ENCODE measurements around the gene CABP2. TPM values are rescaled to one million over a fixed set of nuclear protein-coding genes. Genes with fewer than 3 reads are reported as not detected.

CABP2 gene
- polyA plus RNA-seq, 4 donors: not detected

DNA sequence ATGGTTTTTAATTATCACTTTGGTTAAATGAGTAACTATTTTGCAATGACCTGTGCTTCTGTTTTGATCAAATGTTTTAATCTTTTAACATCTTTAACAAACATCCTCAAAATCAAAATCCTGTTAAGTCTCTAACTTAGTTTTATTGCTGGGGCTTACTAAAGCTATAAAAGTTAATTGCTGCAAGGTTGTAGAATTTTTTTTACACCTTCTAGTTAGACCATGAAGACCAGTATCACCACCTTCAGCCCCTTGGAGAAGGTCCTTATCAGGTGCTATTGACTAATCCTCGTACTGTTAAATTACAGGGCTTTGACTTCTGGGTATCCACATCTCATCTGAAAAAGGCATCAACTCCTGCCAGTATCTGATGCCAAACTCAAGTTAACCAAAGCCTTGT, 12.3 kb upstream of the CABP2 start:
- no peak for FAIRE-seq
- peak overlapping the region in 1 of 3 donors; percentile 34 for H3K27ac ChIP-seq (ENCODE audit: low read depth in 1 of 3, low read length in 2 of 3)
- DNase-seq: peak; percentile 26 to 68

DNA sequence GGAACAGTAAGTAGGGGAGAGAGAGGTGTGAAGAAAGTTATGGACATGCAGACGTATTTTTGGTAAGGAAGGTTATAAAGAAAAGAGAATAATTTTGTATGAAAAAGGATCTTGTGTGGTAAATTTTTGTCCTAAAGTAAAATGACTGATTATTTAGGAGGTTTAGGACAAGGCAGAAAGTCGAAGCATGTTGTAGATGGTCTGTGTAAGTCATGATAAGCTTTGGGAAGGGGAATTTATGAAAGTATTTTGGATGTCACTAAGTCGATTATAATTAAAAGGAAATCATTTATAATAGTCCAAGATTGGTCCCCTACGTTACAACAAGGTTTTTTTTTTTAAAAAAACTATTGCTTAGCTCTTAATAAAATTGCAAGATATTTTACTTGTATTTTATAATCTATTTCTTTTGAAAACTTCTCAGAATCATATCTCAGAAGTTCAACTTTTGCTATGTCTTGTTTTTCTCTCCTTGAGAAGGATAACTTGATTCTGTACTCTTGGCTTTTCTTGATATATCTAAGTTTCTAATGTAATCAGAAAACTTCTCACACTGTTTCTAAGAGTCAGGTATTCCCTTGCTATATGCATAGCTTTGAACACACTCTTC, 10.9 kb upstream of the CABP2 start:
- Histone ChIP-seq H3K9me3 (ENCODE audit: control insufficient read depth in 2 of 2, insufficient read depth in 1 of 2, low read depth in 1 of 2, low read length in 1 of 2) (peaks cover 0 to 14% of the 10 kb centered on the region in 2 donors), H3K4me3 (ENCODE audit: low read depth in 1 of 3, low read length in 3 of 3) (no peak overlapping the region), H3K27me3 (ENCODE audit: control insufficient read depth in 3 of 3, insufficient read depth in 3 of 3, low read length in 3 of 3) (no peaks in the 10 kb centered on the region), H3K27ac (ENCODE audit: low read depth in 1 of 3, low read length in 2 of 3) (no peak overlapping the region), H3K4me1 (ENCODE audit: control insufficient read depth in 3 of 3, insufficient read depth in 2 of 3, low read depth in 1 of 3, low read length in 2 of 3) (peaks cover 0 to 11% (median 0%) of the 10 kb centered on the region in 3 donors), H3K36me3 (ENCODE audit: control insufficient read depth in 3 of 3, insufficient read depth in 2 of 3, low read depth in 1 of 3, low read length in 3 of 3) (no peaks in the 10 kb centered on the region)
- FAIRE-seq (no peak), DNase-seq (no peak)
- WGBS, 3 donors: 41 to 43% (median 41%) methylated on average over 4 of the region's 4 CpGs

More for the DNA sequence above, 12.3 kb upstream of the CABP2 start:
- Histone ChIP-seq H3K4me3 (ENCODE audit: low read depth in 1 of 3, low read length in 3 of 3) (no peak overlapping the region), H3K27me3 (ENCODE audit: control insufficient read depth in 3 of 3, insufficient read depth in 3 of 3, low read length in 3 of 3) (no peaks in the 10 kb centered on the region), H3K4me1 (ENCODE audit: control insufficient read depth in 3 of 3, insufficient read depth in 2 of 3, low read depth in 1 of 3, low read length in 2 of 3) (peaks cover 0 to 11% (median 0%) of the 10 kb centered on the region in 3 donors), H3K9me3 (ENCODE audit: control insufficient read depth in 2 of 2, insufficient read depth in 1 of 2, low read depth in 1 of 2, low read length in 1 of 2) (peaks cover 0 to 14% of the 10 kb centered on the region in 2 donors), H3K36me3 (ENCODE audit: control insufficient read depth in 3 of 3, insufficient read depth in 2 of 3, low read depth in 1 of 3, low read length in 3 of 3) (no peaks in the 10 kb centered on the region)
- WGBS, 3 donors: 18 to 60% (median 35%) methylated on average over 1 of the region's 1 CpG

DNA sequence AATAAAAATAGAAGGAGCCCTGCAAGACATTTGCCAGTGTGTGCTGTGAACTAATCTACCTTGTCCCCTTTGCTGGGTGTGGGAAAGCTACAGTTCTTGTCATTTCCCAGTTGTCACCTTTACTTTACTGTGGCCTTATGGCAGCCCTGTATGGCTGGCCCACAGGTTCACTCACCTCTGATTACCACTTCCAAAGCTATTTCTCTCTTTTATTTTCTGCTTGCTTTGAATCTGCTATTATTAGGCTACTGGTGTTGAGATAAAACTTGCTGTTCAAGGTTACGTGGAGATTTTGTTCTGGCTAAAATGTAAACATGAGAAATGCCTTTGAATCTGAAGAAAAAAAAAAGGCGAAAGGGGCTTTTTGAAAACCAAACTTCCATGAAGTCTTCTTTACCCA, 9.6 kb upstream of the CABP2 start:
- no peaks in the 10 kb centered on the region for H3K27me3 ChIP-seq (ENCODE audit: control insufficient read depth in 3 of 3, insufficient read depth in 3 of 3, low read length in 3 of 3)
- DNase-seq (no peak), FAIRE-seq (no peak)
- H3K4me1 ChIP-seq (ENCODE audit: control insufficient read depth in 3 of 3, insufficient read depth in 2 of 3, low read depth in 1 of 3, low read length in 2 of 3): peaks cover 0 to 11% (median 0%) of the 10 kb centered on the region in 3 donors
- peak overlapping the region in 1 of 3 donors; percentile 15 for H3K27ac ChIP-seq (ENCODE audit: low read depth in 1 of 3, low read length in 2 of 3)
- H3K9me3 ChIP-seq (ENCODE audit: control insufficient read depth in 2 of 2, insufficient read depth in 1 of 2, low read depth in 1 of 2, low read length in 1 of 2): peaks cover 0 to 14% of the 10 kb centered on the region in 2 donors
- WGBS, 3 donors: 74 to 84% (median 78%) methylated on average over 2 of the region's 2 CpGs
- no peaks in the 10 kb centered on the region for H3K36me3 ChIP-seq (ENCODE audit: control insufficient read depth in 3 of 3, insufficient read depth in 2 of 3, low read depth in 1 of 3, low read length in 3 of 3)
- no peak overlapping the region for H3K4me3 ChIP-seq (ENCODE audit: low read depth in 1 of 3, low read length in 3 of 3)

DNA sequence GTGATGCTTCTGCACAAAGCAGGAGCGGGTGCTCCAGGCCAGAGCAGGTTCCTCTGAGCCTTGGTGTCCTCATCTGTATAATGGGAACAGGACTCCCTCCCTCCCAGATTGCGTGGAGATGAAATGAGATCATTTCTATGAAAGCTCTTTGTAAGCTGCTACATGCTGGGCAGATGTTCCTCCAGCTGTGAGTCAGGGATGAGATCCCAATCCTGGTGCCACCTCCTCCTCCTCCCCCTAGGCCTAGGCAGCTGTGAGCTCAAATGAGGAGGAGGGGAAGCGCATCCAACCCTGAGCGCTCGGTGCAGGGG, 7.0 kb upstream of the CABP2 start:
- Histone ChIP-seq H3K27ac (ENCODE audit: low read depth in 1 of 3, low read length in 2 of 3) (no peak overlapping the region), H3K9me3 (ENCODE audit: control insufficient read depth in 2 of 2, insufficient read depth in 1 of 2, low read depth in 1 of 2, low read length in 1 of 2) (peaks cover 0 to 14% of the 10 kb centered on the region in 2 donors), H3K4me1 (ENCODE audit: control insufficient read depth in 3 of 3, insufficient read depth in 2 of 3, low read depth in 1 of 3, low read length in 2 of 3) (peaks cover 0 to 10% (median 4%) of the 10 kb centered on the region in 3 donors), H3K27me3 (ENCODE audit: control insufficient read depth in 3 of 3, insufficient read depth in 3 of 3, low read length in 3 of 3) (no peaks in the 10 kb centered on the region), H3K4me3 (ENCODE audit: low read depth in 1 of 3, low read length in 3 of 3) (no peak overlapping the region), H3K36me3 (ENCODE audit: control insufficient read depth in 3 of 3, insufficient read depth in 2 of 3, low read depth in 1 of 3, low read length in 3 of 3) (no peaks in the 10 kb centered on the region)
- FAIRE-seq (no peak), DNase-seq (no peak)
- WGBS, 3 donors: 82 to 97% (median 87%) methylated on average over 5 of the region's 5 CpGs

DNA sequence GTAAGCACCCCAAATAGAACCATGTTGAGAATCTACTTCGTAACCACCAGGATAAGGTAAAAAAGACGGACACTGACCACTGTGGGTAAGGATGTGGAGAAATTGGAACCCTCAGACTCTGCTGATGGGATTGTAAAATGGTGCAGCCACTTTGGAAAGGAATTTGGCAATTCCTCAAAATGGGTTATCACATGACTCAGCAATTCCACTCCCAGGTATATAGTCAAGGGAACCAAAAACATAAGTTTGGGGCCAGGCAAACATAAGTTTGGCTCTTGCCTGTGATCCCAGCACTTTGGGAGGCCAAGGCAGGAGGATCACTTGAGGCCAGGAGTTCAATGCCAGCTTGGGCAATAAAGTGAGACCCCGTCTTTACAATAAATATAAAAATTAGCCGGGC, 5.1 kb upstream of the CABP2 start:
- Histone ChIP-seq H3K36me3 (ENCODE audit: control insufficient read depth in 3 of 3, insufficient read depth in 2 of 3, low read depth in 1 of 3, low read length in 3 of 3) (no peaks in the 10 kb centered on the region), H3K27ac (ENCODE audit: low read depth in 1 of 3, low read length in 2 of 3) (no peak overlapping the region), H3K9me3 (ENCODE audit: control insufficient read depth in 2 of 2, insufficient read depth in 1 of 2, low read depth in 1 of 2, low read length in 1 of 2) (peaks cover 0 to 1% of the 10 kb centered on the region in 2 donors), H3K4me3 (ENCODE audit: low read depth in 1 of 3, low read length in 3 of 3) (no peak overlapping the region), H3K4me1 (ENCODE audit: control insufficient read depth in 3 of 3, insufficient read depth in 2 of 3, low read depth in 1 of 3, low read length in 2 of 3) (peaks cover 0 to 17% (median 4%) of the 10 kb centered on the region in 3 donors), H3K27me3 (ENCODE audit: control insufficient read depth in 3 of 3, insufficient read depth in 3 of 3, low read length in 3 of 3) (no peaks in the 10 kb centered on the region)
- WGBS, 3 donors: 94 to 97% (median 95%) methylated on average over 4 of the region's 4 CpGs
- FAIRE-seq: no peak
- DNase-seq: no peak

DNA sequence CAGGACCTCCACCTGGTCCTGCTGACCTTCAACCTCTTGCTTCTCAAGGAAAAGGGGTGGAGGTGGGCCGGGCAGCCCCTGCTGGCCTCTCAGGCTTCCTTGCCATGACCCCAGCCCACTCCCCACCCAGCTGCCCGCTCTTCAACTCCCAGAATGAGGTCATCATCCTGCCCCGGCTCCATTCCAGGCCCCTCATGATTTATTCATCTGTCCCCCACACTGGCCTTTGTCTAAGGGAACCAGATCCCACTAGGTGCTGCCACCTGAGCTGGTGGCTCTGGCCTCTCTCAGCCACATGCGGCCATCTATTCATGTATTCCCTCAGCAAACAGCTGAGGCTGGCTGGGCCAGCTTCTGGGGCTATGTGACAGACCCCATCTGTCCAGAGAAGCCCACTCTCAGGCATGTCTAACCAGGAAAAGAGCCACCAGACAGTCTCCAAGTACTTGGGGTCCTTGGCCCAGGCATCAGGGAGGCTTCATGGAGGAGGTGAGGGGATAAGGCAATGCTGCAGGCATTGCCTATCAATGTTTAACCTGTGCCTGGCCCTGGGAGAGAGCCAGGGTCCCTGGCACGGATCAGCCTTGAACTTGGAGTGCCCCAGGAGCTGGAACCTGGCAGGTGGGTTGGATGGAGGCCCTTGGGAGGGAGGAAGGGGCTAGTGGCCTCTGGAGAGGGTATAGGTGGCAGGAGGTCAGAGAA, 2.2 kb upstream of the CABP2 start:
- H3K4me1 ChIP-seq (ENCODE audit: control insufficient read depth in 3 of 3, insufficient read depth in 2 of 3, low read depth in 1 of 3, low read length in 2 of 3): peaks cover 0 to 17% (median 4%) of the 10 kb centered on the region in 3 donors
- 66 to 71% (median 69%) methylated on average over 5 of the region's 5 CpGs for WGBS, 3 donors
- H3K4me3 ChIP-seq (ENCODE audit: low read depth in 1 of 3, low read length in 3 of 3): no peak overlapping the region
- no peaks in the 10 kb centered on the region for H3K27me3 ChIP-seq (ENCODE audit: control insufficient read depth in 3 of 3, insufficient read depth in 3 of 3, low read length in 3 of 3)
- no peak overlapping the region for H3K27ac ChIP-seq (ENCODE audit: low read depth in 1 of 3, low read length in 2 of 3)
- FAIRE-seq (no peak), DNase-seq (no peak)
- no peaks in the 10 kb centered on the region for H3K9me3 ChIP-seq (ENCODE audit: control insufficient read depth in 2 of 2, insufficient read depth in 1 of 2, low read depth in 1 of 2, low read length in 1 of 2)
- no peaks in the 10 kb centered on the region for H3K36me3 ChIP-seq (ENCODE audit: control insufficient read depth in 3 of 3, insufficient read depth in 2 of 3, low read depth in 1 of 3, low read length in 3 of 3)

DNA sequence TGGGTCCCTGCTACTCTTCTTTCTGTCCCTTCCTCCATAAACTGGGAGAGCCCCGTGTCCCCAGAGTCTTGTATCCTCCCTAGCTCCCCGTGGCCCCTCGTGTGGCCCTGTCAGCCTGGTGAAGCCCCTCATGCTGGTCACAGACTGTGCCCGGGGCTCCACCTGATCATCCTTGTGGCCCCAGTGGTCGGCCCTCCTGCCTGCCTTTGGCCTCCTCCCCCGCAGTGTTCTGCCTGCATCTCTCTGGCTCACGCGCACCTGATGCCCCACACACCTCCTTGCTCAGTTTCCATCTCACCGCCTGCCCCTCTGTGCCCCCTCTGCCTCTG, 1.2 kb upstream of the CABP2 start:
- peaks cover 0 to 17% (median 4%) of the 10 kb centered on the region in 3 donors for H3K4me1 ChIP-seq (ENCODE audit: control insufficient read depth in 3 of 3, insufficient read depth in 2 of 3, low read depth in 1 of 3, low read length in 2 of 3)
- H3K9me3 ChIP-seq (ENCODE audit: control insufficient read depth in 2 of 2, insufficient read depth in 1 of 2, low read depth in 1 of 2, low read length in 1 of 2): no peaks in the 10 kb centered on the region
- FAIRE-seq (no peak), DNase-seq (no peak)
- no peak overlapping the region for H3K27ac ChIP-seq (ENCODE audit: low read depth in 1 of 3, low read length in 2 of 3)
- no peaks in the 10 kb centered on the region for H3K36me3 ChIP-seq (ENCODE audit: control insufficient read depth in 3 of 3, insufficient read depth in 2 of 3, low read depth in 1 of 3, low read length in 3 of 3)
- whole genome bisulfite sequencing, 3 donors: 79 to 92% (median 88%) methylated on average over 8 to 9 of the region's 9 CpGs
- no peaks in the 10 kb centered on the region for H3K27me3 ChIP-seq (ENCODE audit: control insufficient read depth in 3 of 3, insufficient read depth in 3 of 3, low read length in 3 of 3)
- no peak overlapping the region for H3K4me3 ChIP-seq (ENCODE audit: low read depth in 1 of 3, low read length in 3 of 3)

DNA sequence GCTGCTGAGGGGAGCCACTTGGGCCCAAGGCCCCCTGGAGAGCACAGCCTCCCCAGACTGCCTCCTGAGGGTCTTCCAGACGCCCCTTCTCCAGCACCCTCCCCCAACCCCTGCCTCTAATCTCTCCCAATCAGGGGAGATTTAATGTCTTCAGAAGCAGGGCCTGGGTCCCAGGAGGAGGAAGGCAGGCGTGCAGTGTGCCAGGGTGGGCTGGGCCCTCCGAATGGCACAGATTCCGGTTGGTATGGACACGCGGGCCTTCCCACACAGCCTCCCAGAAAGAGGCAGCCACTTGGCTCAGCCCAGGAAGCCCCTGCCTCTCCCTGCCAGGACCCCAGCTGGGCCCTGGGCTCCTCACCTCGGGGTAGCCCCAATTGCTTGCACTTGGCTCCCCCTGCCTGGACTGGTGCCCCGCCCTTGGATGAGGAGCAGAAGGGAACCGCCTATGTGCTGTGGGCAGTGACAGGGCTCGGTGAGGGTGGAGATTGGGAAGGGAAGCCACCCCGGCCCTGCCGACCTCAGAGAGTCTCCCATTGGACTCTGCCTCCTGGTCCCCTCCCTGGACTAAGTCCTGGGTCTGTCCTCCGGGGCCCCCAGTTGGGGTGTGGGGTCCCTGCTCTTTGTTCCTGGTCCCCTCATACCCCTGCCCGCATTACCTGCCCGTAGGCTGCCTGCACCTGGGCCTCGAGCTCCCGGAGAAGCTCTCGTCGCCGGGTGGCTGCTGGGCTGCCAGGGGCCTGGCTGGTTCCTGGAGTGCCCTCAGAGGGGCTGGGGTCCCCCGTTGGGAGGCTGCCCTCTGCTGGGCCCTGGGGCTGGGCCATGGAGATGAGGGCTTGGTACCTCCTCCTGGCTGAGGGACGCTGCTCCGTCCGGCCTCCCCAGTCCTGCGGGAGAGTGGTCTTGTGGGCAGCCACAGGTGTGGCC, 572 bp upstream of the CABP2 start:
- DNase-seq: no peak
- H3K27ac ChIP-seq (ENCODE audit: low read depth in 1 of 3, low read length in 2 of 3): no peak overlapping the region

More for the DNA sequence above, 572 bp upstream of the CABP2 start:
- H3K36me3 ChIP-seq (ENCODE audit: control insufficient read depth in 3 of 3, insufficient read depth in 2 of 3, low read depth in 1 of 3, low read length in 3 of 3): no peaks in the 10 kb centered on the region
- FAIRE-seq: no peak
- H3K27me3 ChIP-seq (ENCODE audit: control insufficient read depth in 3 of 3, insufficient read depth in 3 of 3, low read length in 3 of 3): no peaks in the 10 kb centered on the region
- no peak overlapping the region for H3K4me3 ChIP-seq (ENCODE audit: low read depth in 1 of 3, low read length in 3 of 3)
- peaks cover 0 to 17% (median 4%) of the 10 kb centered on the region in 3 donors for H3K4me1 ChIP-seq (ENCODE audit: control insufficient read depth in 3 of 3, insufficient read depth in 2 of 3, low read depth in 1 of 3, low read length in 2 of 3)
- WGBS, 3 donors: 64 to 76% (median 70%) methylated on average over 25 of the region's 25 CpGs
- H3K9me3 ChIP-seq (ENCODE audit: control insufficient read depth in 2 of 2, insufficient read depth in 1 of 2, low read depth in 1 of 2, low read length in 1 of 2): no peaks in the 10 kb centered on the region

All from small intestine (tissue), 7 donors.